ENCODE measurements around the gene INAFM2. TPM values are rescaled to one million over a fixed set of nuclear protein-coding genes. Genes with fewer than 3 reads are reported as not detected.

INAFM2 gene
- total and polyA plus RNA-seq, 2 experiments from 2014 or later = 18.1 to 32.7 TPM

DNA sequence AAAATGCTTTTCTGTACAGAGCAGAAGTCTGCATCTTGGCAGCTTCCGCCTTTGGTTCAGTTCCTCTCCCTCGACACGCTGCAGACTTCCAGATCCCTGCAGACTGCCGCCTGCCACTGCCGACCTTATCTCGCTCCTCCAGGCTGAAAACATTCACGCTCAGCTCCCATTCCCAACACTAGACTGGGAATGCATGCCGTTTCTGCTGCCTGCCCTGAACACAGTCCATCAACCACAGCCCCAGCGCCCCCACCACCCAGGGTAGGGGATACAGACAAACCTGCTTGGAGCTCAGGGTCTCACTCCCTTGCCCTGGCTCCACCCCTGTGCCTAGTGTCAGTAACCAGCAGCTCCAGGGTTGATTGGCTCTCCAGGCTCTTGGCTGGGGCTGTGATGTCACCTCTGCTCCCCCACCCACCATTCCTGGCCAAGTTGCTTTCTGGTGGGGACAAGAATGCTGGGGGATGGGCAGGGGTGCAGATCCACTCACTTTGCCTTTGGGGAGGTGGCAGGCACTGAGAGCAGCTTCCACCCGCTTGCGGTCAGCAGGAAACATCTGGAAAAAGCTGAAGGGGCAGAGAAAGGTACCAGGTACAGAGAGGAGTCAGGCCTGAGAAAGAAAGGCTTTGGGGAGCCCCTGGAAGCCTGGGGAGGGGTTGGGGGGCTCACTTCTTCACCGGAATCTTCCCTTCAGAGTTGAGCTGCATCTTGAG lies 21.9 kb upstream of the INAFM2 start:
- DNase-seq (ENCODE audit: low spot score) (peak; percentile 73), ATAC-seq (peak; percentile 96)
- TF ChIP-seq CREB1 (CRISPR knock-in tag; IDR thresholded peaks at IDR 0.05; ENCODE audit: low read depth) (peak; percentile 77), ZNF114 (CRISPR knock-in tag; IDR thresholded peaks at IDR 0.05) (no peak)
- Mint-ChIP-seq H3K4me1 (peaks cover 22% of the 10 kb centered on the region), H3K36me3 (ENCODE audit: low read depth) (peaks cover 12% of the 10 kb centered on the region), H3K27ac (no peak overlapping the region), H3K27me3 (ENCODE audit: insufficient read depth, low read depth, poor library complexity) (peaks cover 34% of the 10 kb centered on the region), H3K9me3 (peaks cover 15% of the 10 kb centered on the region), H3K4me3 (no peak overlapping the region; the same call in 2 of the 3 replicates)
- Histone ChIP-seq H3K36me3 (ENCODE audit: insufficient read depth) (no peaks in the 10 kb centered on the region), H2AFZ (peak overlapping the region; percentile 74), H3K4me1 (ENCODE audit: insufficient read depth) (peaks cover 6% of the 10 kb centered on the region; the same call in 1 of the 2 replicates), H3K79me2 (replicated peaks; ENCODE audit: insufficient read depth) (no peaks in the 10 kb centered on the region), H3K4me3 (no peak overlapping the region), H3K9me2 (ENCODE audit: insufficient read depth) (no peaks in the 10 kb centered on the region), H4K20me1 (replicated peaks; ENCODE audit: insufficient read depth) (no peaks in the 10 kb centered on the region), H3K4me2 (peak overlapping the region; percentile 57), H3K27me3 (ENCODE audit: insufficient read depth) (no peaks in the 10 kb centered on the region), H3K27ac (ENCODE audit: low read depth) (no peak overlapping the region), H3F3A (replicated peaks; ENCODE audit: low read depth) (no peaks in the 10 kb centered on the region)

DNA sequence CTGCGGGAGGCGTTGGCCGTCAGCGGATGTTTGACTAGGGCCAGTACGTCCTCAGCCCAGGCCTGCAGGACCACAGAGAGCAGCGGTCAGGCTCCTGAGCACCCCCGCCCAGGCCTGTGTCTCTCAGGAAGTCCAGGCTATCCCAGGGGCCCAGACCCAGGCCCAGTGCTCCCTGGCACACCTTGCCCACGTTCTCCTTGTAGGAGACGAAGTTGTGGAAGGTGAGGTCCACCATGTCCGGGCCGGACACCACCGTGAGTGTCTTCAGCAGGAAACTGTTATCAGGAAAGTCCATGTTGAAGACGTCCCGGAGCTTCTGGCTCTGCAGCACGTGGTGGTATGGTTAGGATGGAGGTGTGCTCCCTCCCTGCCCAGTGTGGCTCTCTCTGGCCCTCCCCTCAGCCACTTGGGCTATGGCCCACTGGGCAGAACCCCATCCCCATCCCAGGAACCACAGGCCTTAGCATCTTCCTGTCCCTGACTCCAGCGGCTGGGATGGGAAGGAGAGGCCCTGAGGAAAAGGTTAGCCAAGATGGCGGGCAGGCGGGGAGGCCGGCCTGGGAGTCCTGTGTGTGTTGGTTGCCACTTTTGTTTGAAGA lies 21.1 kb upstream of the INAFM2 start:
- Mint-ChIP-seq H3K9me3 (peaks cover 15% of the 10 kb centered on the region), H3K4me3 (no peak overlapping the region), H3K27ac (no peak overlapping the region), H3K4me1 (peaks cover 25% of the 10 kb centered on the region), H3K36me3 (ENCODE audit: low read depth) (peaks cover 12% of the 10 kb centered on the region), H3K27me3 (ENCODE audit: insufficient read depth, low read depth, poor library complexity) (peaks cover 38% of the 10 kb centered on the region)
- Histone ChIP-seq H3K4me2 (peak overlapping the region; percentile 57; the same call in 1 of the 2 replicates), H3K79me2 (replicated peaks; ENCODE audit: insufficient read depth) (no peaks in the 10 kb centered on the region), H3K4me1 (ENCODE audit: insufficient read depth) (peaks cover 13% of the 10 kb centered on the region), H3K9me2 (ENCODE audit: insufficient read depth) (no peaks in the 10 kb centered on the region), H4K20me1 (replicated peaks; ENCODE audit: insufficient read depth) (no peaks in the 10 kb centered on the region), H3K27ac (ENCODE audit: low read depth) (no peak overlapping the region), H3K36me3 (ENCODE audit: insufficient read depth) (no peaks in the 10 kb centered on the region), H3K27me3 (ENCODE audit: insufficient read depth) (no peaks in the 10 kb centered on the region), H3F3A (replicated peaks; ENCODE audit: low read depth) (no peaks in the 10 kb centered on the region), H3K4me3 (no peak overlapping the region), H2AFZ (peak overlapping the region; percentile 74; the same call in 1 of the 2 replicates)
- DNase-seq (ENCODE audit: low spot score) (no peak), ATAC-seq (no peak)
- TF ChIP-seq ETS1 (IDR thresholded peaks at IDR 0.05) (no peak), ZNF114 (CRISPR knock-in tag; IDR thresholded peaks at IDR 0.05) (no peak), JUNB (IDR thresholded peaks at IDR 0.05; ENCODE audit: unreplicated experiment) (no peak), POLR2AphosphoS5 (IDR thresholded peaks at IDR 0.05; ENCODE audit: low read depth) (no peak), CTCF (conservative IDR thresholded peaks at IDR 0.05; ENCODE audit: low read depth in 2 of 2) (no peak), REST (IDR thresholded peaks at IDR 0.05; ENCODE audit: unreplicated experiment) (no peak), EZH2phosphoT487 (IDR thresholded peaks at IDR 0.05; ENCODE audit: unreplicated experiment) (no peak)

Data from GM23338 (cell line).